OCI-LY1 (cell line): ENCODE data around the gene CPEB1.

Experiments
- H2AFZ ChIP-seq: fragments of 200-600 bp; sonication (generic), shearing (Covaris generic); 2 replicates; pipeline ENCODE4 v1.6.0; 2014; ENCODE audit warnings: antibody characterized with exemption, mild to moderate bottlenecking, low read length
- H3F3A ChIP-seq: fragments of 200-600 bp; sonication (generic), shearing (Covaris generic); 2 replicates; pipeline ENCODE4 v1.6.0; 2014; ENCODE audit warnings: mild to moderate bottlenecking, antibody characterized with exemption, low read length, moderate library complexity; ENCODE audit not compliant: insufficient read depth
- H3K27ac ChIP-seq: fragments of 200-600 bp; sonication (generic); 2 replicates; pipeline ENCODE4 v1.5.1; 2014; ENCODE audit warnings: low read length, mixed run types, mild to moderate bottlenecking, low read depth; ENCODE audit not compliant: poor library complexity, severe bottlenecking
- H3K27me3 ChIP-seq: fragments of 200-600 bp; sonication (generic); 2 replicates; pipeline ENCODE4 v1.6.0; 2014; ENCODE audit warnings: antibody characterized with exemption, mild to moderate bottlenecking, low read length, moderate library complexity; ENCODE audit not compliant: insufficient read depth
- H3K36me3 ChIP-seq: fragments of 200-600 bp; sonication (generic); 2 replicates; pipeline ENCODE4 v1.6.1; 2014; ENCODE audit warnings: mild to moderate bottlenecking, antibody characterized with exemption, low read length, moderate library complexity, mixed read lengths; ENCODE audit not compliant: insufficient read depth
- H3K4me1 ChIP-seq: fragments of 200-600 bp; sonication (generic); 2 replicates; pipeline ENCODE4 v1.5.1; 2014; ENCODE audit warnings: mild to moderate bottlenecking, low read length, moderate library complexity; ENCODE audit not compliant: insufficient read depth, severe bottlenecking
- H3K4me2 ChIP-seq: fragments of 200-600 bp; sonication (generic), shearing (Covaris generic); 2 replicates; pipeline ENCODE4 v1.6.1; 2014; ENCODE audit warnings: low read length
- H3K4me3 ChIP-seq: fragments of 200-600 bp; sonication (generic); 2 replicates; pipeline ENCODE4 v1.5.1; 2014; ENCODE audit warnings: low read length, low read depth, mild to moderate bottlenecking, mixed read lengths; ENCODE audit not compliant: poor library complexity, severe bottlenecking
- H3K79me2 ChIP-seq: fragments of 200-600 bp; shearing (Covaris generic); 2 replicates; pipeline ENCODE4 v1.6.1; 2016; ENCODE audit warnings: mixed run types, low read length, mixed read lengths; ENCODE audit not compliant: insufficient read depth
- H3K9ac ChIP-seq: fragments of 200-600 bp; sonication (generic), shearing (Covaris generic); 2 replicates; pipeline ENCODE4 v1.6.1; 2014; ENCODE audit warnings: mild to moderate bottlenecking, low read length, mixed read lengths
- H3K9me2 ChIP-seq: fragments of 200-600 bp; sonication (generic), shearing (Covaris generic); 2 replicates; pipeline ENCODE4 v1.6.1; 2014; ENCODE audit warnings: low read depth, mild to moderate bottlenecking, low read length, mixed read lengths
- H3K9me3 ChIP-seq: fragments of 200-600 bp; shearing (Covaris generic); 2 replicates; pipeline ENCODE4 v1.6.1; 2014; ENCODE audit warnings: low read length, mixed read lengths
- H4K20me1 ChIP-seq: fragments of 200-600 bp; sonication (generic), shearing (Covaris generic); 2 replicates; pipeline ENCODE4 v1.6.0; 2016; ENCODE audit warnings: mild to moderate bottlenecking, low read length; ENCODE audit not compliant: insufficient read depth
- EZH2 ChIP-seq: fragments of 200-600 bp; sonication (generic), shearing (Covaris generic); IDR thresholded peaks from 2 replicates; pipeline ENCODE4 v1.8.0; 2017; ENCODE audit warnings: borderline replicate concordance, mixed run types, mild to moderate bottlenecking, antibody characterized with exemption, low read length, moderate library complexity, mixed read lengths
- TF ChIP-seq, protein P1 (sequence below): fragments of 200-600 bp; sonication (generic), shearing (Covaris generic); IDR thresholded peaks from 2 replicates; pipeline ENCODE4 v1.5.1; 2017; ENCODE audit warnings: mild to moderate bottlenecking, antibody characterized with exemption, low read length, moderate library complexity, mixed read lengths

Gene CPEB1

DNA sequence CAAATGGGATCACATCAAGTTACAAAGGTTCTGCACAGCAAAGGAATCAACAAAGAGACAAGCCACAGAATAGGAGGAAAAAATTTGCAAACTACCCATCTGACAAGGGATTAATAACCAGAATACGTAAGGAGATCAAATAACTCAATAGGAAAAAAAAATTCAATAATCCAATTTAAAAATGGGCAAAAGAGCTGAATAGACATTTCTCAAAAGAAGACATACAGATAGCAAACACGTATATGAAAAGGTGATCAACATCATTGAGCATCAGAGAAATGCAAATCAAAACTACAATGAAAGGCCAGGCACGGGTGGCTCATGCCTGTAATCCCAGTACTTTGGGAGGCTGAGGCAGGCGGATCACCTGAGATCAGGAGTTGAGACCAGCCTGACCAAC, 23.5 kb upstream of the CPEB1 start:
- Histone ChIP-seq H3K36me3 (no peaks in the 10 kb centered on the region), H3K4me1 (no peaks in the 10 kb centered on the region), H3K4me3 (no peak overlapping the region), H3K9ac (no peak overlapping the region), H3F3A (no peaks in the 10 kb centered on the region), H3K79me2 (no peaks in the 10 kb centered on the region), H3K27me3 (no peaks in the 10 kb centered on the region), H2AFZ (no peak overlapping the region), H3K9me2 (no peaks in the 10 kb centered on the region), H3K27ac (no peak overlapping the region), H3K9me3 (no peaks in the 10 kb centered on the region), H4K20me1 (no peaks in the 10 kb centered on the region), H3K4me2 (no peak overlapping the region)
- no peak for TF ChIP-seq EZH2
- TF ChIP-seq, protein P1, sequence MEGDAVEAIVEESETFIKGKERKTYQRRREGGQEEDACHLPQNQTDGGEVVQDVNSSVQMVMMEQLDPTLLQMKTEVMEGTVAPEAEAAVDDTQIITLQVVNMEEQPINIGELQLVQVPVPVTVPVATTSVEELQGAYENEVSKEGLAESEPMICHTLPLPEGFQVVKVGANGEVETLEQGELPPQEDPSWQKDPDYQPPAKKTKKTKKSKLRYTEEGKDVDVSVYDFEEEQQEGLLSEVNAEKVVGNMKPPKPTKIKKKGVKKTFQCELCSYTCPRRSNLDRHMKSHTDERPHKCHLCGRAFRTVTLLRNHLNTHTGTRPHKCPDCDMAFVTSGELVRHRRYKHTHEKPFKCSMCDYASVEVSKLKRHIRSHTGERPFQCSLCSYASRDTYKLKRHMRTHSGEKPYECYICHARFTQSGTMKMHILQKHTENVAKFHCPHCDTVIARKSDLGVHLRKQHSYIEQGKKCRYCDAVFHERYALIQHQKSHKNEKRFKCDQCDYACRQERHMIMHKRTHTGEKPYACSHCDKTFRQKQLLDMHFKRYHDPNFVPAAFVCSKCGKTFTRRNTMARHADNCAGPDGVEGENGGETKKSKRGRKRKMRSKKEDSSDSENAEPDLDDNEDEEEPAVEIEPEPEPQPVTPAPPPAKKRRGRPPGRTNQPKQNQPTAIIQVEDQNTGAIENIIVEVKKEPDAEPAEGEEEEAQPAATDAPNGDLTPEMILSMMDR: no peak

DNA sequence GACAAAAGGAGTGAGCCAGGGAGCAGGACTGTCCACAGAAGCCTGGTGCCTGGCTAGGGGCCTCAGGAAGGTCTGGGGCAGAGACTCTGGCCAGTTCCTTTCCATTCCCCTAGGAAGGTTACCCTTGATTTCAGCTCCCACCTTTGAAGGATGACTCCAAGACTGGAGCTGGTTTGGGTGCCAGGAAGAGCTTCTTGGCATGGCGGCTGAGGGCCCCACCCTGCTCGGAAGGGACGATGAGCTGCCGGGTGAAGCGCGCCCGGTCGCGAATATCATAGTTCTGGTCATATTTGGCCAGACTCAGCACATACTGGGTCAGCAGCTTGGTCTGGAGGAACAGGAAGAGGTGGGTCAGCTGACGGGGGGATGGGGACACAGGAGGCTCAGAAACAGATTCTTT, 19.4 kb upstream of the CPEB1 start:
- no peak overlapping the region for H3K4me2 ChIP-seq
- no peaks in the 10 kb centered on the region for H3K4me1 ChIP-seq
- no peaks in the 10 kb centered on the region for H3K9me3 ChIP-seq
- H3K9me2 ChIP-seq: no peaks in the 10 kb centered on the region
- no peaks in the 10 kb centered on the region for H3K27me3 ChIP-seq
- H3K79me2 ChIP-seq: no peaks in the 10 kb centered on the region
- no peaks in the 10 kb centered on the region for H4K20me1 ChIP-seq
- no peak overlapping the region for H2AFZ ChIP-seq
- H3K27ac ChIP-seq: no peak overlapping the region
- H3K4me3 ChIP-seq: no peak overlapping the region
- H3K9ac ChIP-seq: no peak overlapping the region
- no peaks in the 10 kb centered on the region for H3F3A ChIP-seq
- TF ChIP-seq EZH2: no peak
- TF ChIP-seq, protein P1: no peak
- no peaks in the 10 kb centered on the region for H3K36me3 ChIP-seq

DNA sequence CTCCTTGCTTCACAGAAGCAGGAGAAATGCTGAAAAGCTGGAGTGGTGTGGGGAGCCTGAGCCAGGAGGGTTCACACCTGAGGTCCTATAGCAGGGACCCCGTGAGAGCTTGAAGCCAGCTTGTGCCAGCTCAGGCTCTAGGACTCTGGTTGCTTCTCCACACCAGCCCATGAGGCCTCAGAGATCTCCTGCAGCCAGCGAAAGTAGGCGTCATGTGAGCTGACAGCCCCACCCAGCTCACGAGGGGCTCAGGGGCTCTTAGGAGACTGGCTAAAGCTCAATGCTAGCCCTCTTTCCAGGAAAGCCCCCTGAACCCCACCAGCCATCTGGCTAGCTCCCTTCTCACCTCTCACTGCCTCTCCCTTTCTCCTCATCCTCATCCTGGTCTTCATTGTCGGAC, 16.9 kb upstream of the CPEB1 start:
- H3K27me3 ChIP-seq: no peaks in the 10 kb centered on the region
- H3K27ac ChIP-seq: no peak overlapping the region
- H3K9me2 ChIP-seq: no peaks in the 10 kb centered on the region
- no peaks in the 10 kb centered on the region for H3K4me1 ChIP-seq
- H3F3A ChIP-seq: no peaks in the 10 kb centered on the region
- H3K79me2 ChIP-seq: no peaks in the 10 kb centered on the region
- H2AFZ ChIP-seq: no peak overlapping the region
- no peaks in the 10 kb centered on the region for H4K20me1 ChIP-seq
- H3K4me3 ChIP-seq: no peak overlapping the region
- H3K4me2 ChIP-seq: no peak overlapping the region
- H3K9ac ChIP-seq: no peak overlapping the region
- no peaks in the 10 kb centered on the region for H3K36me3 ChIP-seq
- H3K9me3 ChIP-seq: no peaks in the 10 kb centered on the region
- TF ChIP-seq, protein P1: no peak
- no peak for TF ChIP-seq EZH2
